ENCODE data around the gene NLRP3. TPM values are rescaled to one million over a fixed set of nuclear protein-coding genes. Genes with fewer than 3 reads are reported as not detected.
A peak's percentile ranks its signal among the peaks of the same experiment; 100 is the strongest.
"Not testable (repeated sequence)": the region's sequence is repeated elsewhere in the genome, so short reads cannot be mapped to it uniquely, and the experiment has no call there.

The NLRP3 gene
- total and polyA plus RNA-seq, 2 experiments from 2014 or later = 0.13 TPM; not detected in 1

DNA sequence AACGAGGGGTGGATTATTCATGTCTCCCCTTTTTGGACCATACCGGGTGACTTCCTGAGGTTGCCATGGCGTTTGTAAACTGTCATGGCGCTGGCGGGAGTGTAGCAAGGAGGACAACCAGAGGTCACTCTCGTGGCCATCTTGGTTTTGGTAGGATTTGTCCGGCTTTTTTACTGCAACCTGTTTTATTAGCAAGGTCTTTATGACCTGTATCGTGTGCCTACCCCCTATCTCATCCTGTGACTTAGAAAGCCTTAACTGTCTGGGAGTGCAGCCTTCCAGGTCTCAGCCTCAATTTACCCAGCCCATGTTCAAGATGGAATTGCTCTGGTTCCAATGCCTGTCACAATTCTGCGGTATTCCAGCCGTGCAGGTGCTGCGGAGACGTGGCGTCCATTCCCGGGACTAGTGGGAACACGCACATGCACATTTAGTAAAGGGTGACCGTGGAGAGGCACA is 44.1 kb upstream of the NLRP3 start:
- TF ChIP-seq, protein P1, sequence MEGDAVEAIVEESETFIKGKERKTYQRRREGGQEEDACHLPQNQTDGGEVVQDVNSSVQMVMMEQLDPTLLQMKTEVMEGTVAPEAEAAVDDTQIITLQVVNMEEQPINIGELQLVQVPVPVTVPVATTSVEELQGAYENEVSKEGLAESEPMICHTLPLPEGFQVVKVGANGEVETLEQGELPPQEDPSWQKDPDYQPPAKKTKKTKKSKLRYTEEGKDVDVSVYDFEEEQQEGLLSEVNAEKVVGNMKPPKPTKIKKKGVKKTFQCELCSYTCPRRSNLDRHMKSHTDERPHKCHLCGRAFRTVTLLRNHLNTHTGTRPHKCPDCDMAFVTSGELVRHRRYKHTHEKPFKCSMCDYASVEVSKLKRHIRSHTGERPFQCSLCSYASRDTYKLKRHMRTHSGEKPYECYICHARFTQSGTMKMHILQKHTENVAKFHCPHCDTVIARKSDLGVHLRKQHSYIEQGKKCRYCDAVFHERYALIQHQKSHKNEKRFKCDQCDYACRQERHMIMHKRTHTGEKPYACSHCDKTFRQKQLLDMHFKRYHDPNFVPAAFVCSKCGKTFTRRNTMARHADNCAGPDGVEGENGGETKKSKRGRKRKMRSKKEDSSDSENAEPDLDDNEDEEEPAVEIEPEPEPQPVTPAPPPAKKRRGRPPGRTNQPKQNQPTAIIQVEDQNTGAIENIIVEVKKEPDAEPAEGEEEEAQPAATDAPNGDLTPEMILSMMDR (IDR thresholded peaks at IDR 0.05; ENCODE audit: poor library complexity) = no peak
- no peak for TF ChIP-seq EZH2 (IDR thresholded peaks at IDR 0.05; ENCODE audit: borderline replicate concordance)
- no peak for TF ChIP-seq EZH2phosphoT487 (IDR thresholded peaks at IDR 0.05; ENCODE audit: low read depth, severe bottlenecking, unreplicated experiment)
- no peak overlapping the region for H3K4me2 ChIP-seq
- no peak overlapping the region for H3K4me3 ChIP-seq
- no peaks in the 10 kb centered on the region for H3K4me1 ChIP-seq (ENCODE audit: insufficient read depth)
- H3K9me3 ChIP-seq (ENCODE audit: low read depth) = no peaks in the 10 kb centered on the region
- H3K27ac ChIP-seq = no peak overlapping the region
- no peak overlapping the region for H2AFZ ChIP-seq
- DNase-seq (ENCODE audit: low spot score) = no peak
- H3K27me3 ChIP-seq = no peaks in the 10 kb centered on the region
- no peaks in the 10 kb centered on the region for H3K79me2 ChIP-seq
- no peaks in the 10 kb centered on the region for H3K9me2 ChIP-seq (replicated peaks; ENCODE audit: insufficient read depth)
- WGBS (ENCODE audit: low lambda C conversion rate, missing lambda C conversion rate) = 92% methylated on average over 16 of the region's 16 CpGs
- H4K20me1 ChIP-seq (ENCODE audit: insufficient read depth, poor library complexity, severe bottlenecking) = no peaks in the 10 kb centered on the region
- no peaks in the 10 kb centered on the region for H3K36me3 ChIP-seq (replicated peaks; ENCODE audit: insufficient read depth, low read depth)

DNA sequence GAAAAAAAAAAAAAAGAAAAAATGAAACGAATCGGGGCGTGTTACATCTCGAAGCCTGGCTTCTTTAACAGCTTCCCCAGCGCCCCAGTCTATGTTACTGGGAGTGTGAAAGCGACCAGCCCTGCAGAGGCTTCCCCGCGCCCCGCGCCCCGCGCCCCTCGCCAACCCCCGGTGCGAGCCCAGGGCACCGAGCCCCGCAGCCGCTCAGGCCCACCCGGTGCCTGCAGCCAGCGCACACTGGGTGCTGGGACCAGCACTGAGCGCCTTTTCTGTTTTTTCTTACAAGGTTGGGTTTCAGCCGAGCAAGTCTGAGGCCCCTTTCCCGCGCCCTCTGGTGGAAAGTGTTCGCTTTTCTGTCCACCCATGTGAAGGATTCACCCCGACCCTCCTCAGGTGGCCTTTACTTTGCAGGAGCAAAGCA is 42.2 kb upstream of the NLRP3 start:
- Histone ChIP-seq H3K9me3 (ENCODE audit: low read depth) (no peaks in the 10 kb centered on the region), H3K9me2 (replicated peaks; ENCODE audit: insufficient read depth) (no peaks in the 10 kb centered on the region), H2AFZ (peak overlapping the region; percentile 66), H3K36me3 (replicated peaks; ENCODE audit: insufficient read depth, low read depth) (no peaks in the 10 kb centered on the region), H3K79me2 (no peaks in the 10 kb centered on the region), H4K20me1 (ENCODE audit: insufficient read depth, poor library complexity, severe bottlenecking) (no peaks in the 10 kb centered on the region), H3K27ac (no peak overlapping the region), H3K4me3 (no peak overlapping the region), H3K4me1 (ENCODE audit: insufficient read depth) (no peaks in the 10 kb centered on the region), H3K4me2 (peak overlapping the region; percentile 86), H3K27me3 (no peaks in the 10 kb centered on the region)
- peak; percentile 64 for DNase-seq (ENCODE audit: low spot score)
- 27% methylated on average over 20 of the region's 26 CpGs for WGBS (ENCODE audit: low lambda C conversion rate, missing lambda C conversion rate)
- no peak for TF ChIP-seq EZH2phosphoT487 (IDR thresholded peaks at IDR 0.05; ENCODE audit: low read depth, severe bottlenecking, unreplicated experiment)
- no peak for TF ChIP-seq EZH2 (IDR thresholded peaks at IDR 0.05; ENCODE audit: borderline replicate concordance)
- TF ChIP-seq, protein P1 (IDR thresholded peaks at IDR 0.05; ENCODE audit: poor library complexity) = peak; percentile 49

DNA sequence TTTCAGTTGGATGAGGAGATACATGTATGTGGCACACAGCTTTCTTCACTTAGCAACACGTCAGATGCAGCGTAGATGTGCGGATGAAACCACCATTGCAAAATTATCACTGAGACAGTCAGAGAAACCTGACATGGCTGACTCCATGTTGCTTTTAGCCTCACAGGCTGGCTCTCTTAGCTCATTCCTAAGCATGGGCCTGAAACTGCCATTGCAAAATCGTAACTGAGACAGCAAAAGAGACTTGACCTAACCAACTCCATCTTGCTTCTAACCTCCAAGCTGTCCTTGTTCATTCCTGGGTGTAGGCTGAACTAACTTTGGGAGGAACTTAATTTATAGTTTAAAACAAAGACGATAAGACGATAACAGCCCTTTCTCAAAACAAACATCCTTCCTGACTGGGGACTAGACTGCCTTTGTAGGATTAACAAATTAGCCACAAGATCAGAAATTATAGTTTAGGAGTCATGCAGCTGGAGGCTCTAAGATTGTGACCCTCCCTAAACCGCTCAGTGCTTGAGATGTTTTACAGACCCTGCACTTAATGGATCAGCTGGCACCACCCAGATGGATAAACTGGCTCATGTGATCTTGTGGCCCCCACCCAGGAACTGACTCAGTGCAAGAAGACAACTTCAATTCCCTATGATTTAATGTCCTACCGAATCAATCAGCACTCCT is 41.2 kb upstream of the NLRP3 start:
- H3K27me3 ChIP-seq; H4K20me1 ChIP-seq (ENCODE audit: insufficient read depth, poor library complexity, severe bottlenecking); H3K27ac ChIP-seq; H3K9me3 ChIP-seq (ENCODE audit: low read depth); H3K4me3 ChIP-seq; H3K9me2 ChIP-seq (replicated peaks; ENCODE audit: insufficient read depth); H3K79me2 ChIP-seq; H3K4me2 ChIP-seq; H3K4me1 ChIP-seq (ENCODE audit: insufficient read depth); H2AFZ ChIP-seq; H3K36me3 ChIP-seq (replicated peaks; ENCODE audit: insufficient read depth, low read depth); DNase-seq (ENCODE audit: low spot score): not testable (repeated sequence)
- WGBS (ENCODE audit: low lambda C conversion rate, missing lambda C conversion rate) = 82% methylated on average over 8 of the region's 8 CpGs

DNA sequence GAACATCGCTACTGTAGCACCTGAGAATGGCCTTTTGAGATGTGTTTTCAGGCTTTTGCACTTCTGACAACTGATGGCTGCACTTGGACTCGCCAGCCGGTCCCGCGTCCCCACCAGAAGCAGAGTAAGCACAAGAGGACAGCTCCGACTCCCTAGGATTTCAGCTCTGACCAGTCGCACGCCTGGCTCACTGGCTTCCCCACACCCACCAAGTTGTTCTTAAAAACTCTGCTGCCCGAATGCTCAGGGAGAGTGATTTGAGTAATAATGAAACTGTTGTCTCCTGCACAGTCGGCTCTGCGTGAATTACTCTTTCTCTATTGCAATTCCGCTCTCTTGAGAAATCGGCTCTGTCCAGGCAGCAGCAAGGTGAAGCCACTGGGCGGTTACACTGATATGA is 40.2 kb upstream of the NLRP3 start:
- no peaks in the 10 kb centered on the region for H3K79me2 ChIP-seq
- H4K20me1 ChIP-seq (ENCODE audit: insufficient read depth, poor library complexity, severe bottlenecking) = no peaks in the 10 kb centered on the region
- H2AFZ ChIP-seq = no peak overlapping the region
- no peaks in the 10 kb centered on the region for H3K36me3 ChIP-seq (replicated peaks; ENCODE audit: insufficient read depth, low read depth)
- DNase-seq (ENCODE audit: low spot score) = no peak
- H3K4me2 ChIP-seq = no peak overlapping the region
- no peak overlapping the region for H3K27ac ChIP-seq
- no peaks in the 10 kb centered on the region for H3K9me2 ChIP-seq (replicated peaks; ENCODE audit: insufficient read depth)
- TF ChIP-seq EZH2phosphoT487 (IDR thresholded peaks at IDR 0.05; ENCODE audit: low read depth, severe bottlenecking, unreplicated experiment) (no peak), EZH2 (IDR thresholded peaks at IDR 0.05; ENCODE audit: borderline replicate concordance) (no peak)
- TF ChIP-seq, protein P1 (IDR thresholded peaks at IDR 0.05; ENCODE audit: poor library complexity) = no peak
- WGBS (ENCODE audit: low lambda C conversion rate, missing lambda C conversion rate) = 79% methylated on average over 14 of the region's 14 CpGs
- no peaks in the 10 kb centered on the region for H3K4me1 ChIP-seq (ENCODE audit: insufficient read depth)
- H3K4me3 ChIP-seq = no peak overlapping the region
- H3K9me3 ChIP-seq (ENCODE audit: low read depth) = no peaks in the 10 kb centered on the region
- no peaks in the 10 kb centered on the region for H3K27me3 ChIP-seq
